GM23248 (cell line): ENCODE data around the gene SALL3.

Source experiments
- EZH2 ChIP-seq: fragments of 200-600 bp; sonication (generic); IDR thresholded peaks from 2 replicates; pipeline ENCODE4 v1.6.1; 2018; ENCODE audit warnings: antibody characterized with exemption, mild to moderate bottlenecking; ENCODE audit not compliant: insufficient read depth, poor library complexity, severe bottlenecking
- EZH2phosphoT487 ChIP-seq: fragments of 200-600 bp; sonication (generic); IDR thresholded peaks from 2 replicates; pipeline ENCODE4 v1.6.1; 2018; ENCODE audit warnings: antibody characterized with exemption, moderate library complexity, mild to moderate bottlenecking, low read depth; ENCODE audit not compliant: insufficient read depth

DNA sequence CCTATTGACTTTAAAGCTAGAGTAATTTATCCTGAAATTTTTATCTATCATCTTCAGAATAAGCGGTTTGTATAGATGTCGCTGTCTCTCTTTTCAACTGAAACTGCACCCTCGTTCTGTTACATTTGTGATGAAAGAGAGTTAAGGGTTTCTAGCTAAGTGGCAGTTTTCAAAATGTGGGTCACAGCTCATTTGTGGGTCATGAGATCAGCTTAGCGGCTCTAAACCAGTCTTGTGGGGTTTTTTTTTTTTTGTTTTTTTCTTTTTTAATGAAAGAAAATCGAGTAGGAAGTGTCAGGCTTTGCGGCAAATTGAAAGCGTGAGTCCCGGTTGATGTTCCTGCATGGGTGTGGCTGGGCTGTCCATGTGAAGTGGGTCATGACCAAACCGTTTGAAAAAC lies 31.2 kb downstream of the SALL3 start:
- no peak for TF ChIP-seq EZH2
- TF ChIP-seq EZH2phosphoT487: no peak
